Stomach (tissue), 4 donors: ENCODE results near the gene ADAM12.

Experiments
- CTCF ChIP-seq, 7 experiments: fragments of 450-650 bp in 4 of 7; fragments of 200-600 bp in 3 of 7; sonication (generic) in 3 of 7; IDR thresholded peaks; one replicate each; pipeline ENCODE4 v1.5.1; 2016 to 2019; ENCODE audit warnings: antibody characterized with exemption in 7 of 7, control low read depth in 2 of 7, mild to moderate bottlenecking in 1 of 7
- POLR2A ChIP-seq, 4 donors: fragments of 450-650 bp; IDR thresholded peaks; one replicate each; pipeline ENCODE4 v1.6.1; 2016; ENCODE audit warnings: antibody characterized with exemption in 4 of 4, control low read depth in 2 of 4, mild to moderate bottlenecking in 1 of 4, moderate library complexity in 1 of 4
- POLR2AphosphoS5 ChIP-seq, 3 donors: sonication (generic); formaldehyde crosslinking; IDR thresholded peaks; one replicate each; pipeline ENCODE4 v1.6.1; 2016; ENCODE audit warnings: antibody characterized with exemption in 3 of 3

DNA sequence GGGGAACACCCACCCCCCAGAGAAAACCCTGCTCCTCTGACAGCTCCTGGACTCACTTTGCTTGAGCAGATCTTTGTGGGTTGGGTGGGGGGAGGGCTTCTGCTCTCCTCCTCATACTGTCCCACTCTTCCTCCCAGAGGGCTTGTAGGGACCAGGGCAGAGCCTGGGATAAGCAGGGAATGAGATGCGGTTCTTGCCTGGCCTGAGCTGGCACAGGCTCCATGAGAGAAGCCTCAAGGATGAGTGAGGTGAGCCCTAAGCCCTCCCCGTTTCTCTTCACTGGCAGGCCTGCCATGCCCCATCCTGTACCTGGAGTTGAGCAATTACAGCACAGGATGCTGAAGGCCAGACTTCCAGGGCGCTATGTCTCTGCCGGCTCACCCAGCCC lies 134.7 kb downstream of the ADAM12 start:
- TF ChIP-seq CTCF (IDR thresholded peaks at IDR 0.05) (no peak), POLR2A (IDR thresholded peaks at IDR 0.05) (no peak), POLR2AphosphoS5 (IDR thresholded peaks at IDR 0.05) (no peak)
